HepG2 (cell line): ENCODE measurements around the gene C9orf50. TPM values are rescaled to one million over a fixed set of nuclear protein-coding genes. Genes with fewer than 3 reads are reported as not detected.
A peak's percentile ranks its signal among the peaks of the same experiment; 100 is the strongest.

Experiments used
- GTF2F1 ChIP-seq: fragments of 150-350 bp; IDR thresholded peaks from 2 replicates; pipeline ENCODE4 v1.6.1; 2014; ENCODE audit warnings: low read length
- JUNB ChIP-seq: sonication (generic); formaldehyde crosslinking; IDR thresholded peaks from 2 replicates; pipeline ENCODE4 v1.8.0; 2022; ENCODE audit warnings: missing genetic modification reagents, mild to moderate bottlenecking, borderline replicate concordance
- KAT8 ChIP-seq: IDR thresholded peaks from 2 replicates; pipeline ENCODE4 v1.6.1; 2016; ENCODE audit warnings: missing genetic modification reagents, missing compliant biosample characterization
- KDM1A ChIP-seq: IDR thresholded peaks from 2 replicates; pipeline ENCODE4 v1.6.1; 2016; ENCODE audit warnings: missing compliant biosample characterization
- NR2F1 ChIP-seq, 2 experiments: fragments of 450-650 bp in 1 of 2; formaldehyde crosslinking in 1 of 2; IDR thresholded peaks; 2 replicates each; pipeline versions ENCODE4 v1.5.0 to v1.6.1; 2016 to 2020; ENCODE audit warnings: mild to moderate bottlenecking in 1 of 2, missing compliant biosample characterization in 1 of 2, missing genetic modification reagents in 1 of 2, moderate library complexity in 1 of 2
- NR2F2 ChIP-seq: IDR thresholded peaks from 2 replicates; pipeline ENCODE4 v1.6.1; 2012; ENCODE audit warnings: low read depth, inconsistent platforms, borderline replicate concordance
- SYNCRIP ChIP-seq: fragments of 200-400 bp; formaldehyde crosslinking; IDR thresholded peaks from 2 replicates; pipeline ENCODE4 v1.6.1; 2018; ENCODE audit warnings: mild to moderate bottlenecking, low read depth, low read length; ENCODE audit not compliant: insufficient read depth
- ZKSCAN8 ChIP-seq: IDR thresholded peaks from 2 replicates; pipeline ENCODE4 v1.6.1; 2016; ENCODE audit warnings: borderline replicate concordance, missing genetic modification reagents, missing compliant biosample characterization
- ZNF441 ChIP-seq: sonication (generic); formaldehyde crosslinking; IDR thresholded peaks from 2 replicates; pipeline ENCODE4 v1.7.0; 2021; ENCODE audit warnings: missing genetic modification reagents, borderline replicate concordance
- ZNF446 ChIP-seq: sonication (generic); formaldehyde crosslinking; IDR thresholded peaks from 2 replicates; pipeline ENCODE4 v1.5.0; 2020; ENCODE audit warnings: mild to moderate bottlenecking, missing genetic modification reagents
- ZNF629 ChIP-seq: sonication (generic); formaldehyde crosslinking; conservative IDR thresholded peaks from 2 replicates; pipeline ENCODE4 v1.5.0; 2020; ENCODE audit warnings: missing genetic modification reagents
- ZNF777 ChIP-seq: sonication (generic); formaldehyde crosslinking; IDR thresholded peaks from 2 replicates; pipeline ENCODE4 v1.4.0; 2020; ENCODE audit warnings: missing genetic modification reagents
- polyA plus RNA-seq, 8 experiments: library from polyadenylated mRNA; depleted of rRNA in 3 of 8; stranded (reverse) in 7 of 8; unstranded in 1 of 8; fragments of >200 nt; fragmentation: Illumina TruSeq in 4 of 8; extraction: Trizol in 4 of 8; gene quantifications; 2 replicates each; pipeline versions ENCODE4 v1.2.1 to v1.2.3, GENCODE V29; 2011 to 2016; ENCODE audit warnings: low read depth in 4 of 8, missing spikeins in 1 of 8, mixed read lengths in 1 of 8; ENCODE audit not compliant: insufficient read depth in 1 of 8
- total RNA-seq, 5 experiments: library from RNA; depleted of rRNA; stranded (reverse); fragments of >200 nt; fragmentation: Illumina TruSeq; extraction: Trizol; gene quantifications; 2 replicates each; pipeline ENCODE4 v1.2.3, GENCODE V29; 2016; ENCODE audit warnings: low read depth in 1 of 5
- TF ChIP-seq, protein P1 (sequence below): IDR thresholded peaks from 2 replicates; pipeline ENCODE4 v1.6.1; 2016; ENCODE audit warnings: low read depth, borderline replicate concordance
- TF ChIP-seq, protein P2 (sequence below), 2 experiments: sonication (generic) in 1 of 2; formaldehyde crosslinking in 1 of 2; IDR thresholded peaks; 2 replicates each; pipeline versions ENCODE4 v1.4.0 to v1.6.1; 2018 to 2020; ENCODE audit warnings: missing genetic modification reagents in 2 of 2, borderline replicate concordance in 1 of 2, low read depth in 1 of 2, mild to moderate bottlenecking in 1 of 2, missing biosample characterization in 1 of 2
- TF ChIP-seq, protein P3 (sequence below): sonication (generic); formaldehyde crosslinking; IDR thresholded peaks from 2 replicates; pipeline ENCODE4 v1.5.0; 2020; ENCODE audit warnings: mild to moderate bottlenecking, missing genetic modification reagents

C9orf50 gene
- total and polyA plus RNA-seq, 2 of the 13 experiments (the other 11 are each of a cell fraction or from before 2014, with no cell fraction given): not detected

DNA sequence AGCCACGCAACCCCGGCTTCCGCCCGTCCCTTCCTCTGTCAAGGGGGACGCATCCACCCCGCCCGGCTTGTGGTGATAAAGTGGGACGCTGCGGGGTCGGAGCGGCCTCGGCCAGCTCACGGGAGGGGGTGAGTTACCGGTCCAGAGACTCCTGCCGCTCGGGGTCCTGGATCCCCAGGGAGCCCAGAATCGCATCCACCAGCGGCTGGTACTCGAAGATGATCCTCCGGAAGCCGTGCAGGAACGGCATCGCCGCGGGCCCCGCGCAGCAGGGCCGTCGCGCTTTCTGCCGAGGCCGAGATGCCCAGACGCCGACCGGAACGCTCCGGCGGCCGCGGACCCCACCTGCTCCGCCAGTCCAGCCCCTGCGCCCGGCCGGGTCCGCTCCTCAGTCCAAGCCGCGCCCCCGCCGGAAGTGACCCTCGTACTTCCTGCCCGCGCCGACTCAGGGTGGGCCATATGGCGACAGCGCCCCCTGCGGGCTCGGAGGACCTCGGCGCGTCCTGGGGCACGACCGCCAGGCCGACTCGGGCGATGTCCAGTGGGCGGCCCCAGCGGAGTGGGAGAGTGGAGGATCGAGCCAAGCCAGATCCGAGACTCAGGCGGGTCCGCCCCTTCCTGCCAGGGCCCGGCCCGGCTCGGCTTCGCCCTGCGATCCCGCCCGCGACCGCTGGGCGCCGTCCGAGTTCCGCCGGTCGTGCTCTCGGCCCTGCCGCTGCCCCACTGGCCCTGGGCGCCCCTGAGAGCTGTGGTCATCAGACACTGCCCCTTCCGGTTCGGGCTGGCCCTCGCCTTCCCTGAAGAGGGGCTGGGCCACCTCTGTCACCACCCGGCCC lies 21.1 kb upstream of the C9orf50 start, which contains the start of gene ASB6 (continued):
- no peak for TF ChIP-seq SYNCRIP
- no peak for TF ChIP-seq GTF2F1
- no peak for TF ChIP-seq NR2F1 (CRISPR knock-in tag; IDR thresholded peaks at IDR 0.05)
- TF ChIP-seq KAT8 (CRISPR knock-in tag): peak; percentile 96
- peak; percentile 97 for TF ChIP-seq ZNF441 (CRISPR knock-in tag)
- peak; percentile 83 for TF ChIP-seq ZNF446 (CRISPR knock-in tag)
- no peak for TF ChIP-seq JUNB
- TF ChIP-seq, protein P1, sequence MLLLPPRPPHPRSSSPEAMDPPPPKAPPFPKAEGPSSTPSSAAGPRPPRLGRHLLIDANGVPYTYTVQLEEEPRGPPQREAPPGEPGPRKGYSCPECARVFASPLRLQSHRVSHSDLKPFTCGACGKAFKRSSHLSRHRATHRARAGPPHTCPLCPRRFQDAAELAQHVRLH (CRISPR knock-in tag): peak; percentile 96; the same call in 1 of the 2 replicates
- TF ChIP-seq, protein P2, sequence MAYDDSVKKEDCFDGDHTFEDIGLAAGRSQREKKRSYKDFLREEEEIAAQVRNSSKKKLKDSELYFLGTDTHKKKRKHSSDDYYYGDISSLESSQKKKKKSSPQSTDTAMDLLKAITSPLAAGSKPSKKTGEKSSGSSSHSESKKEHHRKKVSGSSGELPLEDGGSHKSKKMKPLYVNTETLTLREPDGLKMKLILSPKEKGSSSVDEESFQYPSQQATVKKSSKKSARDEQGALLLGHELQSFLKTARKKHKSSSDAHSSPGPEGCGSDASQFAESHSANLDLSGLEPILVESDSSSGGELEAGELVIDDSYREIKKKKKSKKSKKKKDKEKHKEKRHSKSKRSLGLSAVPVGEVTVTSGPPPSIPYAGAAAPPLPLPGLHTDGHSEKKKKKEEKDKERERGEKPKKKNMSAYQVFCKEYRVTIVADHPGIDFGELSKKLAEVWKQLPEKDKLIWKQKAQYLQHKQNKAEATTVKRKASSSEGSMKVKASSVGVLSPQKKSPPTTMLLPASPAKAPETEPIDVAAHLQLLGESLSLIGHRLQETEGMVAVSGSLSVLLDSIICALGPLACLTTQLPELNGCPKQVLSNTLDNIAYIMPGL (CRISPR knock-in tag; IDR thresholded peaks at IDR 0.05; ENCODE audit: borderline replicate concordance in 1 of 2, low read depth in 1 of 2): peak; percentile 98 to 99
- no peak for TF ChIP-seq KDM1A
- TF ChIP-seq NR2F2: no peak; the same call in 1 of the 2 replicates
- TF ChIP-seq ZNF629 (CRISPR knock-in tag): no peak; the same call in 1 of the 2 replicates
- no peak; the same call in 1 of the 2 replicates for TF ChIP-seq ZNF777 (CRISPR knock-in tag)
- TF ChIP-seq, protein P3, sequence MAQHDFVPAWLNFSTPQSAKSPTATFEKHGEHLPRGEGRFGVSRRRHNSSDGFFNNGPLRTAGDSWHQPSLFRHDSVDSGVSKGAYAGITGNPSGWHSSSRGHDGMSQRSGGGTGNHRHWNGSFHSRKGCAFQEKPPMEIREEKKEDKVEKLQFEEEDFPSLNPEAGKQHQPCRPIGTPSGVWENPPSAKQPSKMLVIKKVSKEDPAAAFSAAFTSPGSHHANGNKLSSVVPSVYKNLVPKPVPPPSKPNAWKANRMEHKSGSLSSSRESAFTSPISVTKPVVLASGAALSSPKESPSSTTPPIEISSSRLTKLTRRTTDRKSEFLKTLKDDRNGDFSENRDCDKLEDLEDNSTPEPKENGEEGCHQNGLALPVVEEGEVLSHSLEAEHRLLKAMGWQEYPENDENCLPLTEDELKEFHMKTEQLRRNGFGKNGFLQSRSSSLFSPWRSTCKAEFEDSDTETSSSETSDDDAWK (CRISPR knock-in tag): no peak
- peak; percentile 88; the same call in 1 of the 2 replicates for TF ChIP-seq ZKSCAN8 (CRISPR knock-in tag)
